Trophoblast cell (in vitro differentiated cells and primary cell): ENCODE data around the gene TRABD2B.

ENCODE experiments used
- DNase-seq, 2 donors: peaks; one replicate each; pipeline ENCODE4 v3.0.0-alpha.2; 2016
- H2AFZ ChIP-seq: 2 replicates; pipeline ENCODE4 v1.6.1; 2013; ENCODE audit warnings: low read length, moderate library complexity, mild to moderate bottlenecking; ENCODE audit not compliant: insufficient read depth, poor library complexity
- H2AK5ac ChIP-seq: 2 replicates; pipeline ENCODE4 v1.6.1; 2013; ENCODE audit warnings: mild to moderate bottlenecking, low read length
- H2BK120ac ChIP-seq: 2 replicates; pipeline ENCODE4 v1.6.1; 2013; ENCODE audit warnings: low read length, mild to moderate bottlenecking, moderate library complexity; ENCODE audit not compliant: insufficient read depth, poor library complexity
- H2BK12ac ChIP-seq: 2 replicates; pipeline ENCODE4 v1.6.1; 2013; ENCODE audit warnings: mild to moderate bottlenecking, low read length, moderate library complexity
- H2BK5ac ChIP-seq: 2 replicates; pipeline ENCODE4 v1.6.1; 2013; ENCODE audit warnings: low read length, low read depth, moderate library complexity, mild to moderate bottlenecking; ENCODE audit not compliant: poor library complexity
- H3K14ac ChIP-seq: 2 replicates; pipeline ENCODE4 v1.6.1; 2013; ENCODE audit warnings: mild to moderate bottlenecking, low read length
- H3K18ac ChIP-seq: 2 replicates; pipeline ENCODE4 v1.6.1; 2013; ENCODE audit warnings: mild to moderate bottlenecking, low read length
- H3K23ac ChIP-seq: 2 replicates; pipeline ENCODE4 v1.6.1; 2013; ENCODE audit warnings: low read length
- H3K27ac ChIP-seq: 2 replicates; pipeline ENCODE4 v1.5.1; 2013; ENCODE audit warnings: low read depth, mild to moderate bottlenecking, inconsistent platforms, low read length, moderate library complexity
- H3K27me3 ChIP-seq: 2 replicates; pipeline ENCODE4 v1.6.1; 2013; ENCODE audit warnings: inconsistent platforms, mild to moderate bottlenecking, low read length, moderate library complexity; ENCODE audit not compliant: insufficient read depth
- H3K36me3 ChIP-seq, 2 experiments: 1 replicate in 1 of 2; 2 replicates in 1 of 2; pipeline ENCODE4 v1.6.1; 2013; ENCODE audit warnings: low read length in 2 of 2, mild to moderate bottlenecking in 2 of 2, moderate library complexity in 1 of 2; ENCODE audit not compliant: insufficient read depth in 2 of 2, control insufficient read depth in 1 of 2
- H3K4ac ChIP-seq: 2 replicates; pipeline ENCODE4 v1.6.1; 2013; ENCODE audit warnings: low read depth, mild to moderate bottlenecking, low read length, moderate library complexity
- H3K4me1 ChIP-seq, 2 experiments: 1 replicate in 1 of 2; 2 replicates in 1 of 2; pipeline ENCODE4 v1.6.1; 2013; ENCODE audit warnings: low read length in 2 of 2, mild to moderate bottlenecking in 2 of 2, moderate library complexity in 1 of 2; ENCODE audit not compliant: insufficient read depth in 2 of 2, control insufficient read depth in 1 of 2
- H3K4me2 ChIP-seq: 2 replicates; pipeline ENCODE4 v1.6.1; 2013; ENCODE audit warnings: inconsistent platforms, mild to moderate bottlenecking, low read length, moderate library complexity
- H3K4me3 ChIP-seq: 2 replicates; pipeline ENCODE4 v1.5.1; 2013; ENCODE audit warnings: mild to moderate bottlenecking, low read depth, low read length, inconsistent platforms
- H3K79me1 ChIP-seq: one replicate; pipeline ENCODE4 v1.6.1; 2013; ENCODE audit warnings: low read length
- H3K79me2 ChIP-seq: 2 replicates; pipeline ENCODE4 v1.6.1; 2013; ENCODE audit warnings: low read length, mild to moderate bottlenecking; ENCODE audit not compliant: control insufficient read depth, insufficient read depth, poor library complexity
- H3K9ac ChIP-seq: 2 replicates; pipeline ENCODE4 v1.6.1; 2013; ENCODE audit warnings: mild to moderate bottlenecking, low read length
- H3K9me3 ChIP-seq: 2 replicates; pipeline ENCODE4 v1.6.1; 2013; ENCODE audit warnings: low read depth, mild to moderate bottlenecking, control low read depth, inconsistent platforms, low read length; ENCODE audit not compliant: insufficient read depth
- H4K12ac ChIP-seq: 2 replicates; pipeline ENCODE4 v1.6.1; 2013; ENCODE audit warnings: low read depth, mild to moderate bottlenecking, low read length, moderate library complexity
- H4K8ac ChIP-seq: 2 replicates; pipeline ENCODE4 v1.6.1; 2013; ENCODE audit warnings: low read depth, mild to moderate bottlenecking, low read length, moderate library complexity
- H4K91ac ChIP-seq: one replicate; pipeline ENCODE4 v1.6.1; 2013; ENCODE audit warnings: low read depth, mild to moderate bottlenecking, low read length, moderate library complexity
- WGBS: extraction: QIAGEN DNeasy Blood & Tissue Kit; methylation state at CpG from one replicate; pipeline ENCODE4 v1.1.7; 2013; ENCODE audit warnings: missing lambda C conversion rate; ENCODE audit not compliant: insufficient read length, insufficient coverage; ENCODE audit errors: extremely low coverage; 5-methylcytosine and 5-hydroxymethylcytosine counted together

Gene TRABD2B

GRCh38 chr1:48019714-48020315 lies 22.6 kb upstream of the TRABD2B start:
- Histone ChIP-seq H2AFZ (no peak overlapping the region), H3K14ac (no peak overlapping the region), H2BK5ac (no peak overlapping the region), H2BK120ac (no peak overlapping the region), H4K91ac (no peak overlapping the region), H4K8ac (no peak overlapping the region), H3K79me2 (no peaks in the 10 kb centered on the region), H3K27ac (no peak overlapping the region), H3K4me2 (no peak overlapping the region), H4K12ac (no peak overlapping the region), H3K9ac (no peak overlapping the region), H3K18ac (no peak overlapping the region), H2BK12ac (no peak overlapping the region), H3K4me3 (no peak overlapping the region), H3K27me3 (no peaks in the 10 kb centered on the region), H3K4ac (no peak overlapping the region), H3K23ac (no peak overlapping the region), H3K79me1 (no peaks in the 10 kb centered on the region), H2AK5ac (no peak overlapping the region), H3K4me1 (no peaks in the 10 kb centered on the region), H3K9me3 (peaks cover 2% of the 10 kb centered on the region), H3K36me3 (no peaks in the 10 kb centered on the region)
- WGBS: no CpG with 5 or more reads among the region's 6 CpGs
- no peak for DNase-seq

GRCh38 chr1:48018799-48019198 lies 21.6 kb upstream of the TRABD2B start:
- H3K79me1 ChIP-seq: no peaks in the 10 kb centered on the region
- H3K27me3 ChIP-seq: no peaks in the 10 kb centered on the region
- WGBS: no CpG with 5 or more reads among the region's 5 CpGs
- peaks cover 2% of the 10 kb centered on the region for H3K9me3 ChIP-seq
- no peaks in the 10 kb centered on the region for H3K79me2 ChIP-seq
- no peak overlapping the region for H2AK5ac ChIP-seq
- H4K12ac ChIP-seq: no peak overlapping the region
- no peak overlapping the region for H3K14ac ChIP-seq
- no peak overlapping the region for H2BK120ac ChIP-seq
- no peak overlapping the region for H3K27ac ChIP-seq
- no peak overlapping the region for H4K8ac ChIP-seq
- no peak overlapping the region for H2AFZ ChIP-seq
- no peak overlapping the region for H4K91ac ChIP-seq
- H3K4me1 ChIP-seq: no peaks in the 10 kb centered on the region
- H3K36me3 ChIP-seq: no peaks in the 10 kb centered on the region
- no peak overlapping the region for H3K4me3 ChIP-seq
- no peak overlapping the region for H2BK12ac ChIP-seq
- no peak overlapping the region for H3K4ac ChIP-seq
- H3K4me2 ChIP-seq: no peak overlapping the region
- H3K23ac ChIP-seq: no peak overlapping the region
- no peak overlapping the region for H3K9ac ChIP-seq
- no peak overlapping the region for H3K18ac ChIP-seq
- DNase-seq: no peak
- no peak overlapping the region for H2BK5ac ChIP-seq

- H3K36me3 ChIP-seq: no peaks in the 10 kb centered on the region
- no peak overlapping the region for H2BK120ac ChIP-seq
- no peak overlapping the region for H4K12ac ChIP-seq
- no peak overlapping the region for H2BK12ac ChIP-seq
- H3K79me1 ChIP-seq: no peaks in the 10 kb centered on the region
- H4K91ac ChIP-seq: no peak overlapping the region
- no CpG with 5 or more reads among the region's 4 CpGs for WGBS
- H3K4ac ChIP-seq: no peak overlapping the region
- H2AFZ ChIP-seq: no peak overlapping the region
- H3K27ac ChIP-seq: no peak overlapping the region
- H3K14ac ChIP-seq: no peak overlapping the region
- H3K4me2 ChIP-seq: no peak overlapping the region
- no peaks in the 10 kb centered on the region for H3K79me2 ChIP-seq
- H3K9me3 ChIP-seq: peaks cover 2% of the 10 kb centered on the region
- no peak overlapping the region for H4K8ac ChIP-seq
- H3K27me3 ChIP-seq: no peaks in the 10 kb centered on the region
- H3K4me3 ChIP-seq: no peak overlapping the region
- H3K23ac ChIP-seq: no peak overlapping the region
- no peak for DNase-seq
- H3K9ac ChIP-seq: no peak overlapping the region
- H2BK5ac ChIP-seq: no peak overlapping the region
- no peak overlapping the region for H3K18ac ChIP-seq
- no peak overlapping the region for H2AK5ac ChIP-seq
- no peaks in the 10 kb centered on the region for H3K4me1 ChIP-seq
Observed at GRCh38 chr1:48017716-48018115, 20.5 kb upstream of the TRABD2B start.

- Histone ChIP-seq H3K79me2 (no peaks in the 10 kb centered on the region), H3K9me3 (no peaks in the 10 kb centered on the region), H4K91ac (no peak overlapping the region), H3K36me3 (no peaks in the 10 kb centered on the region), H2BK12ac (no peak overlapping the region), H2BK5ac (no peak overlapping the region), H3K4me1 (no peaks in the 10 kb centered on the region), H3K9ac (no peak overlapping the region), H3K79me1 (no peaks in the 10 kb centered on the region), H4K12ac (no peak overlapping the region), H2AK5ac (no peak overlapping the region), H4K8ac (no peak overlapping the region), H3K18ac (no peak overlapping the region), H3K23ac (no peak overlapping the region), H3K4me3 (no peak overlapping the region), H3K4ac (no peak overlapping the region), H3K14ac (no peak overlapping the region), H3K27ac (no peak overlapping the region), H2BK120ac (no peak overlapping the region), H3K27me3 (no peaks in the 10 kb centered on the region), H2AFZ (no peak overlapping the region), H3K4me2 (no peak overlapping the region)
- DNase-seq: no peak
- WGBS: no CpG with 5 or more reads among the region's 7 CpGs
Observed at GRCh38 chr1:48016515-48016914, 19.3 kb upstream of the TRABD2B start.
